ENCODE measurements around the gene RABGEF1.
"Not testable (repeated sequence)": the region's sequence is repeated elsewhere in the genome, so short reads cannot be mapped to it uniquely, and the experiment has no call there.

The RABGEF1 gene

DNA sequence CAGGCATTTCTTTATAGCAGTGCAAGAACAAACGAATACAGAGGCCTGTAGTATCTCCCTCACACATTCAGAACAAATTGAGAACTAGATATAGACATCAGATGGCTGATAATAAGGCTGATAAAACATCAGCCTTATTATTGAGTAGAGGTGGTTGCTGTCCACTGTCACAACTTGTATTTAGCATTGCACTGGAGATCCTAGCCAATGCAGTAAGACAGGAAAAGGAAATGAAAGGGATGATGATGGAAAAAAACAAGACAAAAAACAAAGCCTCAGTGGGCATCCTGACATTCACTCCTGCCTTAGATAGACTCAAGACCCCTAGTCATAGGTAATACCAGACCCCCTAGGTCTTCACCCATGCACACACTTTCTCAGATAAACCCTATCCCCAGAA is 4.7 kb upstream of the RABGEF1 start:
- no peak for DNase-seq

DNA sequence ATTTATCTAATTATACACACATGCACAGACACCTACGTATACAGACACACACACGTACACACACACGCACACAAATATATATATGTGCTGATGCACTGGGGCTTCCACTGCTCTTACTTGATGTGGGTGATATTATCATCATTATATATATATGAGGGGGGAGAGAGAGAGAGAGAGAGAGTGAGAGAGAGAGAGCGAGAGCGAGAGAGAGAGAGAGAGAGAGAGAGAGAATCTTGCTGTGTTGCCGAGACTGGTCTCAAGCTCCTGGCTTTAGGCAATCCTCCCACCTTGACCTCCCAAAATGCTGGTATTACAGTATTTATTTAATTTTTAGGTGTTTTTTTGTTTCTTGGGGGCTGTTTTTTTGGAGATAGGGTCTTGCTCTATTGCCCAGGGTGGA is 3.6 kb upstream of the RABGEF1 start:
- DNase-seq, result no peak

DNA sequence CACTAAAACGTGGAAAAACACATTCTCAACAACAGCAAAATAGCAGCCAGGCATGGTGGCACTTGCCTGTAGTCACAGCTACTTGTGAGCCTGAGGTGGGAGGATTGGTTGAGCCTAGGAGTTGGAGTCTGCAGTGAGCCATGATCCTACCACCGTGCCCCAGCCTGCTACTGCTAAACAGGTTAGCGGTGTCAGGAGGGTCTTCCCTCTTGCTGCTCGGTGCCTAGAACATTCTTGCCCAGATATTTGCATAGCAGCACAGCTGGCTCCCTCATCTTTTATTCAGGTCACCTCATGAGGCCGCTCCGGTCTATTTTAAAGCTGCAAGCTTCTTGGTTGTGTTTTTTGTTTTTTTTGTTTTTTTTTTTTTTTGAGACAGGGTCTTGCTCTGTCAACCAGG is 2.9 kb upstream of the RABGEF1 start:
- no peak for DNase-seq

DNA sequence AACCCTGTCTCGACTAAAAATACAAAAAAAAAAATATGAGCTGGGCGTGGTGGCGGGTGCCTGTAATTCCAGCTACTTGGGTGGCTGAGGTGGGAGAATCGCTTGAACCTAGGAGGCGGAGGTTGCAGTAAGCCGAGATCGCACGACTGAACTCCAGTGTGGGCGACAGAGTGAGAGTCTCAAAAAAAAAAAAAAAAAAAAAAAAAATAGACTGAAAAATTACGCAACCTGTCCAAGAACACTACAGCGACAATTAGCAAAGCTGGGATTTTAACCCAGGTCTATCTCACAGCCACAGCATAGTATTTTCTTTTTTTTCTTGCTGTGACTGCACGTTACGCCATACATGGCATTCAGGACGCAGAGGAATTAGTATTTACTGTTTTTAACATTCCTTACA is 1.1 kb upstream of the RABGEF1 start:
- DNase-seq, result peak in 1 of 6 experiments; percentile 18

DNA sequence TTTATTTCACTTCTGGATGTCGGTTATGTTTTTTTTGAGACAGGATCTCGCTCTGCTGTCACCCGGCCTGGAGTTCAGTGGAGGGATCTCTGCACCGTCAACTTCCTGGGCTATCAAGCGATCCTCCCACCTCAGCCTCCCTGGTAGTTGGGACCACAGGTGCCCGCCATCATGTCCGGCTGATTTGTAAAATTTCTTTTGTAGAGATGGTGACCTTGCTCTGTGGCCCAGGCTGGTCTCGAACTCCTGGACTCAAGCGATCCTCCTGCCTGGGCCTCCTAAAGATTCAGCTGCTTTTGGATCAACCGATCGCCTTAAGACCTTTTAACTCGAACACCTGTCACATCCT is 606 bp upstream of the RABGEF1 start:
- DNase-seq, result peak in 1 of 6 experiments; percentile 24

DNA sequence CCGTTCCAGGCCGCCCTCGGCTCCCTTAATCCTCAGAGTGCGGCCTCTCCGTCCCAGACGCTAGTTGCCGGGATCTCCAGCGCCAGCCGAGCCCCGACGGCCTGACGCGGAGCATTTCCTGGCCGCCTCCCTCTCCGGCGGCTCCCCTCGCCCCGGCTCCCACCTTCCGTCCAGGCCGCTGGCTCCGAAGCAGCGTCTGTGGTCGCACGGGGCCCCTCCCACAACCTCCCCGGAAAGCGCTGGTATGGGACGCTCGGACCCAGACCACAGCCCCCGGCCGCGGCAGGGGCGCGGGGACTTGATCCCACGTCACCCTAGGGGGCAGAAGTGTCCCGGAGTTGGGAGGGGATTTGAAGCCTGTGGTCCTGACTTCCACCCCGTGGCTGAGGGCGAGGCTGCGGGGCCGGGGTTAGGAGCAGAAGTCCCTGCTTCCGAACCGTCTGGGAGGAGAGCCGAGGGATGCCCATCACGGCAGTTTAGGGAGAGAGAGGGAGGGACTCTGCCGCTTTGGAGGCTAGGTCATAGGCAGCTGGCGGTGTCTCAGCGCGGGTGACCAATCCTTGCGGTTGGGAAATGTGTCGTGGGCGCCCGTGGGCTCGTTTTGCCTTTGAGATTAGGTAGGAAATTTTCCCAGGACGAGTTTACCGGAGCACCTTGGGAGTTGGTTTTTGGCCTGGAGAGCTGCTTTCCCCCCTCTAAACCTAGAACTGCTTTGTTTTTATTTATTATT is 612 bp downstream of the RABGEF1 start:
- DNase-seq, result peak in 2 of 6 experiments; percentile 32 to 38

DNA sequence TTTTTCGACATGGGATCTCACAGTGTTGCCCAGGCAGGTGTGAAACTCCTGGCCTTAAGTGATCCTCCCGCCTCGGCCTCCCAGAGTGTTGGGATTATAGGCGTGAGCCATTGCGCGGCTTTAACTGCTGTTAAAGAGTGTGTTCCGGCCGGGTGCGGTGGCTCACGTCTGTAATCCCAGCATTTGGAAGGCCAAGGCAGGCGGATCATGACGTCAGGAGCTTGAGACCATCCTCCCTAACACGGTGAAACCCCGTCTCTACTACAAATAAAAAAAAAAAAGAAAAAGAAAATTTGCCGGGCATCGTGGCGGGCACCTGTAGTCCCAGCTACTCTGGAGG is 1.1 kb downstream of the RABGEF1 start:
- no peak for DNase-seq

DNA sequence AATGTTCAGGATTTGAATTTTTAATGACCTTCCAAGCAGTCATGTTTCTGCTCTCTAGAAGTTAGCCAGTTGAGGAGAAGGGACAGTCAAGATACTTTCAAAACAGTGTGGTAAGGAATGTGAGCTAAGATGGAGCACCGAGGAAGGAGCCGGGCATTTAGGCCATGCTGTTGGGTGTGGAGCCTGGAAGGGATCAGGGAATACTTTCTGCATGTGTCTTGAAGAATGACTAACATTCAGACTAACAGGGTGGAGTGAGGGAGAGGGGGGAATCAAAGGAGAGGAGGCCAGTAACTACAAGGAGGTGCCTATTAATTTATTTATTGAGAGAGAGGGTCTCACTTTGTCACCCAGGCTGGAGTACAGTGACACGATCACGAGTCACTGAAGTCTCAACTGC is 1.8 kb downstream of the RABGEF1 start:
- DNase-seq, result not testable (repeated sequence)

DNA sequence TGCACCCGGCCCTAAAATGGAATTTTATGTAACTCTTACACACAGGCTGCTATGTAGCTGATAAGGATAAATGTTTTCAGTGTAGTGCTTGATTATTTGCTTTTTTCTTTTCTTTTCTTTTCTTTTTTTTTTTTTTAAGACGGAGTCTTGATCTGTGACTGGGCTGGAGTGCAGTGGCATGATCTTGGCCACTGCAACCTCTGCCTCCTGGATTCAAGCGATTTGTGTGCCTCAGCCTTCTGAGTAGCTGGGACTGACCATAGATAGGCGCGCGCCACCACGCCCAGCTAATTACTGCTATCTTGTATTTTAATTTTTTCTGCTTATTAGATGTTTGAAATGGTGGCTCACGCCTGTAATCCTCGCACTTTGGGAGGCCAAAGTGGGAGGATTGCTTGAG is 3.4 kb downstream of the RABGEF1 start:
- no peak for DNase-seq

DNA sequence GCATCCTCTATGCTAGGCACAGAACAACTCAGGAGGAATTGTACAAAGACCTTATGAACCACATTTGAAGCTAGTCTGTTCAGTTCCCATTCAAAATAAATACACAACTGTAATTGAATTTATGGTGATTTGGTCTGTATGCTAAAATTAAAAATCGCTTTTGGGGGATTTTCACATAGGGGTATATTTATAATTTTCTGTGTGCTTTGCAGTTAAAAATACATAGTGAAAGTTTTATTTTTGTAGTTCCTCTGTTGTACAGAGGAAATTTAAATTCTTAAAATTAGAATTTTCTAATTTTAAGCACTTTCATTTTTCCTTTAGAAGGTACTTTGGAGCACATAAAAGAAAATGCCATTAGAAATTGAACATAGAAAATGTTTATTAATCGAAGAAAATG is 6.9 kb downstream of the RABGEF1 start:
- DNase-seq, result no peak

DNA sequence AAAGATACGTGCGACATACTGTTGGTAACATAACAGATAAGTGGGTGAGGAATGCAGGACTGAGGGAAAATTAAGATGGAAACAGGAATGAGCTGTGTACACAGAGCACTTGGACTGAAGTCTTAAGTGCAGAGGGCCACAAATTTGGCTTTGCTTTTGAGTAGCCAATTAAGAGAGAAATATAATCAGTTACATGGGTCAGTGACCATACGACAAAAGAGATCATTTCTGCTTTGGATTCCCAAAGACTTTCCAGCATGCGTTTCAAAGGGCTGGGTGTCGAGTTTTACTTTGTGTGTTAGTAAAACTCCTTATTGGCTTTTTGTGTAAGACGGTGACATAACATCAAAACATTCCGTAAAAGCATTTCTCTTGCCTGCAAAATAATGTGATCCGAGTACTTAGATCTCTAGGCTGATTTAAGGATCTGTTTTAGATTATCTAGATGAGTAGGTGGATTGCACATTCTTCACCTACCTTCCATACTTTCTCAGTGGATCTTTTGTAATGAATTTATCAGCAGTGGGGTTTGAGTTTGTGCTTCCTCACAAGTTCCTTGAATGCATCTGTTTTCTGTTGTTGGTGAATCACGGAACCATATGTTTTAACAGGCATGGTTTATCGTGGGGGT is 7.5 kb downstream of the RABGEF1 start:
- DNase-seq, result no peak

DNA sequence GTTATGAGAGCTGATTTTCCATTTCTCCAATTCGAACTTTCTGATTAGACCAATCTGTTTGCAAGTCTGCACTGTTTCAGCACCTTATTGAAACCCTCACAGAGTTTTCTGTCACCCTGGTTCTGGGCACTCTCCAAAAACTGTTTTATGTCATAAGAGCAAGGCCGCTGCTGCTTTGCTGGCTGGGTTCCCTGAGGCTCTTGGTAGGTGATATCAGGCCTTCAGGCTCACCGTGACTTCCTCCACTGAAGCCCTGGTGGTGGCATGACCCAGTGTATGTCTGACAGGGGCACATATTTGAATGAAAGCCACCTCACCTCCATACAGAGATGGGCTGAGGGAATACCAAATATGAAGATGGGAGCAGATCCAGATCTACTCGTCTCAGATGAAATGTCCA is 8.3 kb downstream of the RABGEF1 start:
- no peak for DNase-seq

DNA sequence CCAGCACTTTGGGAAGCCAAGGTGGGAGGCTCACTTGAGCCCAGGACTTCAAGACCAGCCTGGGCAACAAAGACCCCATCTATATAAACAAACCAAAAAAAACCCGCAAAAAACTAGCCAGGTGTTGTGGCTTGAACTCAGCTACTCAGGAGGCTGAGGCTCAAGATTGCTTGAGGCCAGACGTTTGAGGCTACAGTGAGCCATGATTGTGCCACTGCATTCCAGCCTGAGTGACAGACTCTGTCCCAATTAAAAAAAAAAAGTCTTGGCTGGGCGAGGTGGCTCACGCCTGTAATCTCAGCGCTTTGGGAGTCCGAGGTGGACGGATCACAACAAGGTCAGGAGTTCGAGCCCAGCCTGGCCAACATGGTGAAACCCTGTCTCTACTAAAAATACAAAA is 11.4 kb downstream of the RABGEF1 start:
- DNase-seq, result no peak

DNA sequence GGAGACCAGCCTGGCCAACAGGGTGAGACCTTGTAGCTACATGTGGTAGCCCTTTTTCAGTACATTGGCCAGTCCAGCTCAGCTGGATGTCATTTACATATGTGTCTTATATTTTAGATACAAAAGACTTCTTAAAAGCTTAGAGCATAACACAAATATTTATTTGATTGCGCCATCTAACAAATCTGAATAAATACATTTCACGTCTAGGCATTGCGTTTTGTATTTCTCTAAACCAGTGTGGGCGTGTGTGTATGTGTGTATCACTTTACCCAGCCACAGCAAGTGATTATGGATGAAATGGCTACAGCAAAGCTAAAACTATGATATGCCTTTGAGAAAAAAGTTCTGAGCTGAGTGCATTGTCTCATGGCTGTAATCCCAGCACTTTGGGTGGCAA is 14.0 kb downstream of the RABGEF1 start:
- no peak for DNase-seq

DNA sequence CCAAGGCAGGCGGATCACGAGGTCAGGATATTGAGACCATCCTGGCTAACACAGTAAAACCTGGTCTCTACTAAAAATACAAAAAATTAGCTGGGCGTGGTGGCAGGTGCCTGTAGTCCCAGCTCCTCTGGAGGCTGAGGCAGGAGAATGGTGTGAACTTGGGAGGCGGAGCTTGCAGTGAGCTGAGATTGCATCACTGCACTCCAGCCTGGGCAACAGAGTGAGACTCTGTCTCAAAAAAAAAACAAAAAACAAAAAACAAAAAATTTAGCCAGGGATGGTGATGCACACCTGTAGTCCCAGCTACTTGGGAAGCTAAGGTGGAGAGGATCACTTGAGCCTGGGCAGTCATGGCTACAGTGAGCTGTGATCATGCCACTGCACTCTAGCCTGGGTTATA is 14.5 kb downstream of the RABGEF1 start:
- not testable (repeated sequence) for DNase-seq

DNA sequence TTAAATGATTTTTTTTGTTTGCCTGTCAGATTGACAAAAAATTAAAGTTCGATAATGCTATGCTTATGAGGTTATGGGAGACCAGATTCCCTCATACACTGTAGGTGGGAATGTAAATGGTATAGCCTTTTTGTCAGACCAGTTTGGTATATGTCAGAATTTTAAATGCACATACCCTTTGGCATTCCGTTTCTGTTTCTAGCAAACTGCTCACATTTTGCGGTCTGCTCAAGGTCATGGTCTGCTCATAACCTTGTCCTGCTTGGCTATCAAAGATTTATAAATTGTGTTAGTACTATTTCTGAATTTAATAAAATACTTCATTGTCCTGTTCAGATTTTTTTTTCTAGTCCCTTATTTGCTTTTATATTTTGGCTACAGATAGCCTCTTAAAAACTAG is 15.7 kb downstream of the RABGEF1 start:
- DNase-seq, result not testable (repeated sequence)

DNA sequence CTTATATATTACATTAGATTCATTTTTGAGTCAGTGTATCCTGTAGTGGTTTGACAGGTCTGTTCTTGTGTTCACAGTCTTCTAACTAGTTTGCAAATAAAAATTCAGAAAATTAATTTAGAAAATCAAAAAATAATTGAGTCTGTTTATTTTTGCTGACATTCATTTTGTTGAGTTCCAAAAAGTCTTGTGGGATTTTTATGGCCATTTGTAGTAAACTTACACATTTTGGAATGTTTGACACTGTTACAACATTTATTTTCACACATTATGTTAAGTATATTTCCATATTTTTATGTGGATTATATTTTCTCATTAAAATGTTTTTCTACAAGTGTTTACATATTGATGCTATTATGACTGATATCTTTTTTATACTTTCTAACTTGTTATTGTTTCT is 16.4 kb downstream of the RABGEF1 start:
- DNase-seq, result no peak

DNA sequence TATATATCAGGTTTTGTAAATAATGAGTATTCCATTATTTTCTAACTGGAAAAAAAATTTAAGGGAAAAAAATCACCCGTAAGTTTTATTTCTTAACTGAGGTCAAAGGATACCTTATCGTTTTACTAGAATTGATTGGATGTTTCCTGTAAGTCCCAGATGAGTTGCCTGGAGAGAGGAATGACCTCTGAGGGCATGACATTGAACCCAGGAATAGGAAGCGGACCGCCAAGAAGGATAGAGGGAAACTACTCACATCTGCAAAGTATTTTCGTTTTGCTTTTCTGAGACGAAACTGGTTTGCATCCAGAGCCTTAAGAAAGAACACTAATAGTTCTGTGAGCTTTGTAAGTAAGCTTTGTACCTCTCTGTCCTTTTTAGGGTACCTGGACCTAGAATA is 17.4 kb downstream of the RABGEF1 start:
- DNase-seq, result no peak

DNA sequence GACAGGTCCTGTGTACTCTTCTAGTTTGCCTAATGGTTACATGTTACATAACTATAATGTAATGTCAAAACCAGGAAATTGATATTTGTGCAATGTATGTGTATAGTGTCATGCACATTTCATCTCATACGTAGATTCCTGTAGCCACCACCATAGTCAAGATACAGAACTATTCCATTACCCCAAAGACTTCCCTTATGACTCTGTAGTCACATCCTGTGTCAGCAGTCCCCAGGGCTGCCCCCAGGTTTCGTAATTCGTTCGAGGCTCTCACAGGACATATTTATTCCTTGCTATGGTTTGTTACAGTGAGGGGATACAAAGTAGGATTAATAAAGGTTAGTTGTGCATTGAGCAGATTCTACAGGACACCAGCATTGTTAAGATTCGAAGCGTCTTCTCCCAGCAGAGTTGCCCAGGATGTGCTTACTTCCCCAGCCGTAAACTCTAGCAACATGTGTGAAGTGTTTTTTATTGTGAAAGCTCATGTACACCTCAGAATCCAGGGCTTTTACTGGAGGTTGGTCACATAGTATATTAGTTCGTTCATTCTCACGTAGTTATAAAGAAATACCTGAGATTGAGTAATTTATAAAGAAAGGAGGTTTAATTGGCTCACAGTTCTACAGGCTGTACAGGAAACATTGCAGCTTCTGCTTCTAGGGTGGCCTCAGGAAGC is 18.6 kb downstream of the RABGEF1 start:
- DNase-seq, result no peak

DNA sequence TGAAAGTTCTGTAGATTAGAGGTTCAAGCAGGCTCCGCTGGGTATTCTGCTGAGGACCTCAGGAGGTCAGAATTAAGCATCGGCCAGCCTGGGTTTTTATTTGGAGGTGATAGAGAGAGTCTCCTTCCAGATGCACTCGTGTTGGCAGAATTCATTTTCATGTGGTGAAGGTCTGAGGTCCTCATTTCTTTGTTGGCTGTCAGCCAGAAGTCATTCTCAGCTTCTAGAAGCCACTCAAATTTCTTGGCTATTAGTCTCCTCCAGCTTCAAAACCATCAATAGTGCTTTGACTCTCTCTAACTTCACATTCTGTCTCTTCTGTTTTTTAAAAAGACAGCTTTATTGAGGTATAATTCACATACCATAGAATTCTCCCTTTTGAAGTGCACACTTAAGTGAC is 22.6 kb downstream of the RABGEF1 start:
- DNase-seq, result not testable (repeated sequence)

DNA sequence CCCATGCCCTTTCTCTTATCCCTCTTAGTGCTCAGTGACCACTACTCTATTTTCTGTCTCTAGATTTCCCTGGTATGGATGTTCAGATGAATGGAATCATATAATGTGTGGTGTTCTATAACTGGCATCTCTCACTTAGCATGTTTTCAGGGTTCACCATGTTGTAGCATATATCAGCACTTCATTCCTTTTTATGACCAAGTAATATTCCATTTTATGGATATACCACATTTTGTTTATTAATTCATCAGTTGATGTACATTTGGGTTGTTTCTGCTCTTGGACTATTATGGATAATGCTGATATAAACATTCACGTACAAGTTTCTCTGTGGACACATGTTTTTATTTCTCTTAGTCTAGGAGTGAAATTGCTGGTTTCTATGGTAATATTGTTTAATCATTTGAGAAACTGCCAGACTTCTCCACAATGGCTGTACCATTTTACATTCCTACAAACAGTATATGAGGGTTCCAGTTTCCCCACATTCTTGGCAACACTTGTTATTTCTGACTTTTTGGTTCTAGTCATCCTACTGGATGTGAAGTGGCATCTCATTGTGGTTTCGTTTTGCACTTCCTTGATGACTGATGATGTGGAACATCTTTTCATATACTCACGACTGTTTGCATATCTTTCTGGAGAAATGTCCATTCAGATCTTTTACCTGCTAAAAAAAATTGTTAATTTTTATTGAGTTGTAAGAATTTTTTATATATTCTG is 23.3 kb downstream of the RABGEF1 start:
- DNase-seq, result not testable (repeated sequence)

DNA sequence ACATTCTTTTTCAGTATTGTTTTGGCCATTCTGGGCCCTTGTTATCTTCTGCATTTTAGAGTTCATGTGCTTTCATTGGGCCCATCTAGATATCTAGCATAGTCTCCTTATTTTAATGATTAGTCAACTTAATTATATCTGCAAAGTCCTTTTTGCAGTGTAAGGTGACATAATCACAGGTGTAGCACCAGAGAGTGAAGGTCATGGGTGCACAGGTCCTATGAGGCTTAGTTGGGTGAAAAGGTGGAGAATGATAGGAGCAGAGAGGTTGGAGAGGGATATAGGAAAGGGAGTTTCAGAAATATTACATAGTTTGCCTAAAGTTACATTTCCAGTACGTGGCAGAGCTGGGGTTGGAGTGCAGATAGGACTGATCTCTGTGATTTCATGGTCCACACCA is 24.4 kb downstream of the RABGEF1 start:
- not testable (repeated sequence) for DNase-seq

DNA sequence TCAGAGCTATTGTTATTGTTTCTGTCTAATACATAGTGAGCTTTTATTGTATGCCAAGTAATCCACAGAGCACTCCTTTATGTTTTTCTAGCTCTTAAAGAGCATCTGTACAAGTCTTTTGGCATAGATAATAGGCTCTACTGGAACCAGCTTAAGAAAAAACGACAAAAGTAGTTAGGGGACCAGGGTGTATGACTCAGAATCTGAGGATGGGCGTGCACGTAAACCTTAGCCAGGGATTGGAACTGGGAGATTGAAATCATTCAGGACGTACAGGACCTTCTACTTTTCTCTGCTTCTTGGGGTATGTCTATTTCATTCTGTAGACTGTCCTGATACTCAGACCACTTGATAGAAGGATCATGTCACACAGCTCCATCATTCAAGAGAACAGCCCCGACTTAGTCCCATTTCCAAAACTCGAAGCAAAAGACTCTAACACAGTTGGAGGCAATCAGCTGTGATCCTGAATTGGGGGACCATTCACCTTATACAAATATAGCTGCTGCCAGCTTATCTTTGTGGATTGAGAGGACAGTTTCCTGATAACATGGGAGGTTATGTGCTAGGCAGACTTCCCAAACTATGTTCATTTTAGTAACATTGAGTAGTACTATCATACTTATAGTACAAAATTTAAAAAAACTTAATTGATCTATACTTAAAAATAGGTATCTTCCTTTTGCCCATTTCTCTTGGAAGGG is 24.9 kb downstream of the RABGEF1 start:
- DNase-seq, result not testable (repeated sequence)

Data from stimulated activated naive CD4-positive, alpha-beta T cell (primary cell).